Measurements from ENCODE around the gene ADAM10. TPM values are rescaled to one million over a fixed set of nuclear protein-coding genes. Genes with fewer than 3 reads are reported as not detected.

ADAM10 gene
- total RNA-seq, 1 donor from 2014 or later = 106 TPM

GRCh38 chr15:58641660-58642059 is 107.8 kb downstream of the ADAM10 start:
- no peak for TF ChIP-seq CTCF (conservative IDR thresholded peaks at IDR 0.05; ENCODE audit: low read depth, low read length)
- no peak overlapping the region for H3K4me3 ChIP-seq (ENCODE audit: low read depth, low read length)
- DNase-seq (ENCODE audit: low read depth) = no peak

DNA sequence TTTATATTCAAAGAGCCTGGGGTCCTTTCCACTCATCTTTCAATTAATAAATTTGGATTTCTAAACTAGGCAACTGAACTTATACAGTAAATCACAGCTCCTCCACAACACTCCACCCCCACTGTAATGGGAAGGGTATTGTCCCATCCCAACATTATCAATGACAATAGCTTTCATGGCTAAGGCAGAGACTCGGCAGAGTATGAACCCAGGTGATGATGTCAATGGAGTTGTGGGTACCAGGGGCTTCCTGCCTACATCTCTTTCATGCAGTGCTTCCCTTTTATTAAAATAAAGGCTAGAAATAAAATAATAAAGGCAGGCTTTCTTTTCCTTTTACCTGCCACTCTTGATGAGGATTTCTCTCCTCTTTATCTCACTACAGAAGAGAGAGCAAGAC is 109.5 kb downstream of the ADAM10 start:
- DNase-seq (ENCODE audit: low read depth) = no peak
- H3K4me3 ChIP-seq (ENCODE audit: low read depth, low read length) = no peak overlapping the region
- TF ChIP-seq CTCF (conservative IDR thresholded peaks at IDR 0.05; ENCODE audit: low read depth, low read length) = no peak

GRCh38 chr15:58639002-58639756 is 110.3 kb downstream of the ADAM10 start:
- TF ChIP-seq CTCF (conservative IDR thresholded peaks at IDR 0.05; ENCODE audit: low read depth, low read length) = no peak
- no peak overlapping the region for H3K4me3 ChIP-seq (ENCODE audit: low read depth, low read length)
- DNase-seq (ENCODE audit: low read depth) = no peak

DNA sequence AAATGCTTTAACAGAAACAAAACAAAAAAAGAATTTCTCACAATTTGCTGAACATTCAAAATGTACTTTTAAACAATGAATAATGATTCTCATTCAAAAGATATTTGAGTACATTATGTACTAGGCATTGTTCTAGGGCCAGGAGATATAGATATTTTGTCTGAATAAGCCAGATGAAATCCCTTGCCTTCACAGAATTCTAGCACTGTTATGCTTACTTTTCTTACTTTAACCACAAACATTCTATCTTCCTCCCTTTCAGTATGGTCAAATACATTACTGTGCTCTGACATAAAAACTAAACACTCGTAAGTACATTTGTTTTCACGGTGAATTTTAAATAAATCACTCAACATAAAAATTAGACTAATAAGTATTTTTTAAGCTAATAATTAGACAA is 116.7 kb downstream of the ADAM10 start:
- no peak for DNase-seq (ENCODE audit: low read depth)
- TF ChIP-seq CTCF (conservative IDR thresholded peaks at IDR 0.05; ENCODE audit: low read depth, low read length) = no peak
- no peak overlapping the region for H3K4me3 ChIP-seq (ENCODE audit: low read depth, low read length)

DNA sequence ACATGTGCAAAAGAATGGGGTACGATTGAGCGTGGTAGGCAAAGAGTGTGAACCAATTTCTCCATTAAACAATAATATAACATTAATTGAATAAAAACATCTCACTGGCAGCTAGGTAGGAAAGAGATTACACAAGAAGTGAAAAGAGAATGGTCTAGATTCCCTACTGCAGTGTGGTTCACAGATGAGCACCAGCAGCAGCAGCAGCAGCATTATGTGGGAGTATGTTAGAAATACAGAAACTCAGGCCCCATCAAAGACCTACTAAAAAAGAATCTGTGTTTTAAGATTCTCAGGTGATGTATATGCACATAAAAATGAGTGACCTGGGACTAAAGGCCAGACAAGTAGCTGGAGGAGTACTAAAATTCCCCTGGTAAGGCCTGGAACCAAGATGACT is 118.2 kb downstream of the ADAM10 start:
- no peak for TF ChIP-seq CTCF (conservative IDR thresholded peaks at IDR 0.05; ENCODE audit: low read depth, low read length)
- H3K4me3 ChIP-seq (ENCODE audit: low read depth, low read length) = no peak overlapping the region
- no peak for DNase-seq (ENCODE audit: low read depth)

DNA sequence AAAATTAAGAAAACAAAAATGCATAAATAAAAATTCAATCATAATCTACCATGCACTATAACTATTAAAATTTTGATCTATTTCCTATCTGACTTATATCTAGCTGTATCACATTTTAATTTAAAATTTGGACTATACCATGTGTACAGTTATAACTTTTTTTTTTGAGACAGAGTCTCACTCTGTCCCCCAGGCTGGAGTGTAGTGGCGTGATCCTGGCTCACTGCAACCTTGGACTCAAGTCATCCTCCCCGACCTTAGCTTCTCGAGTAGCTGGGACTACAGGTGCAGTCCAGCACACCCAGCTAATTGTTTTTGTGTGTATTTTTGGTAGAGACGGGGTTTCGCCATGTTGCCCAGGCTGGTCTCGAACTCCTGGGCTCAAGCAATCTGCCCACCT is 119.9 kb downstream of the ADAM10 start:
- DNase-seq (ENCODE audit: low read depth) = no peak
- H3K4me3 ChIP-seq (ENCODE audit: low read depth, low read length) = no peak overlapping the region
- no peak for TF ChIP-seq CTCF (conservative IDR thresholded peaks at IDR 0.05; ENCODE audit: low read depth, low read length)

Measured in epithelial cell of proximal tubule (primary cell).